ENCODE measurements around the gene PRRT3. TPM values are rescaled to one million over a fixed set of nuclear protein-coding genes. Genes with fewer than 3 reads are reported as not detected.

PRRT3 gene
- total RNA-seq, 3 donors from 2014 or later = 0.64 to 2.8 (median 2.0) TPM

- Histone ChIP-seq H3K9me3 (no peaks in the 10 kb centered on the region), H3K4me1 (peaks cover 0 to 20% of the 10 kb centered on the region in 2 donors), H3K27ac (no peak overlapping the region), H3K27me3 (no peaks in the 10 kb centered on the region), H3K4me3 (no peak overlapping the region), H3K36me3 (no peaks in the 10 kb centered on the region)
- no peak for DNase-seq (ENCODE audit: low spot score in 2 of 2)
- TF ChIP-seq CTCF (IDR thresholded peaks at IDR 0.05) (no peak), POLR2AphosphoS5 (IDR thresholded peaks at IDR 0.05) (no peak), POLR2A (IDR thresholded peaks at IDR 0.05) (no peak)
- intact Hi-C loops (cut with DNase I; ENCODE audit: low total_unique reads) = no loop called here
Observed at GRCh38 chr3:9938966-9939365, 13.2 kb downstream of the PRRT3 start.

- Histone ChIP-seq H3K9me3 (no peaks in the 10 kb centered on the region), H3K27ac (no peak overlapping the region), H3K27me3 (no peaks in the 10 kb centered on the region), H3K36me3 (no peaks in the 10 kb centered on the region), H3K4me3 (no peak overlapping the region), H3K4me1 (peaks cover 0 to 20% of the 10 kb centered on the region in 2 donors)
- intact Hi-C loops (cut with DNase I; ENCODE audit: low total_unique reads) = no loop called here
- no peak for TF ChIP-seq CTCF (IDR thresholded peaks at IDR 0.05)
- no peak for TF ChIP-seq POLR2A (IDR thresholded peaks at IDR 0.05)
- TF ChIP-seq POLR2AphosphoS5 (IDR thresholded peaks at IDR 0.05) = no peak
- no peak for DNase-seq (ENCODE audit: low spot score in 2 of 2)
Observed at GRCh38 chr3:9937486-9938238, 14.5 kb downstream of the PRRT3 start.

DNA sequence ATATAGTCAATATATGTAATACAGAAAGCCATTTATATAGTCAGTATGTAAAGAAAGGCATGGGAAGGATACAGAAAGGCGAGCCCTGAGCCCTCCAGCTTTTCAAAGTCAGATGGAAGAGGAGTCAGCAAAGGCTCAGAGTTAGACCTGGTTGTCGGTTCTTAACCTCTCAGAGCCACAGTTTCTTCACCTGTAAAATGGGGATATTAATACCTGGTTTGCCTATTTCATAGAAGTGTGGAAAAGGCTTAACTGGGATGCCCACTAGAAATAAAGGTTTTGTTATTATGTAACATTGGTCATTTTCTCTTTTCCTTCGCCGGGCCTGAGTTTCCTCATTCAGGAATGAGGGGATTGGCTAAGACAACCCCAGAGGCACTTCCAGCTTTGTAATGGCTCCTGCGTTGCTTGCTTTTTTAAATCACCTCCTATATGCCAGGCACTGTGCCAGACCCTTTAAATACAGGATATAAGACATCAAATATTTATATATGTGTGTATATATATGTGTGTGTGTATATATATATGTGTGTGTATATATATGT lies 16.2 kb downstream of the PRRT3 start:
- no peaks in the 10 kb centered on the region for H3K27me3 ChIP-seq
- intact Hi-C loops (cut with DNase I; ENCODE audit: low total_unique reads) = no loop called here
- peaks cover 0 to 20% of the 10 kb centered on the region in 2 donors for H3K4me1 ChIP-seq
- TF ChIP-seq CTCF (IDR thresholded peaks at IDR 0.05) (no peak), POLR2A (IDR thresholded peaks at IDR 0.05) (no peak), POLR2AphosphoS5 (IDR thresholded peaks at IDR 0.05) (no peak)
- no peak overlapping the region for H3K27ac ChIP-seq
- no peaks in the 10 kb centered on the region for H3K9me3 ChIP-seq
- H3K4me3 ChIP-seq = no peak overlapping the region
- H3K36me3 ChIP-seq = no peaks in the 10 kb centered on the region
- no peak for DNase-seq (ENCODE audit: low spot score in 2 of 2)

GRCh38 chr3:9934993-9935392 lies 17.2 kb downstream of the PRRT3 start:
- H3K36me3 ChIP-seq = no peaks in the 10 kb centered on the region
- TF ChIP-seq POLR2A (IDR thresholded peaks at IDR 0.05) = no peak
- TF ChIP-seq POLR2AphosphoS5 (IDR thresholded peaks at IDR 0.05) = no peak
- no peak for TF ChIP-seq CTCF (IDR thresholded peaks at IDR 0.05)
- intact Hi-C loops (cut with DNase I; ENCODE audit: low total_unique reads) = loop anchor here (5.0 kb wide), 1 partner anchor 983 kb away; no protein-coding TSS in a partner anchor
- no peaks in the 10 kb centered on the region for H3K27me3 ChIP-seq
- H3K4me1 ChIP-seq = peaks cover 0 to 20% of the 10 kb centered on the region in 2 donors
- H3K4me3 ChIP-seq = peak overlapping the region in 2 of 3 donors; percentile 77 to 82
- H3K9me3 ChIP-seq = no peaks in the 10 kb centered on the region
- no peak for DNase-seq (ENCODE audit: low spot score in 2 of 2)
- H3K27ac ChIP-seq = peak overlapping the region; percentile 97 to 99

GRCh38 chr3:9934235-9934621 lies 18.0 kb downstream of the PRRT3 start:
- Histone ChIP-seq H3K4me1 (peaks cover 0 to 20% of the 10 kb centered on the region in 2 donors), H3K27me3 (no peaks in the 10 kb centered on the region), H3K4me3 (peak overlapping the region; percentile 64 to 82 (median 77)), H3K27ac (peak overlapping the region; percentile 97 to 99), H3K36me3 (no peaks in the 10 kb centered on the region), H3K9me3 (no peaks in the 10 kb centered on the region)
- intact Hi-C loops (cut with DNase I; ENCODE audit: low total_unique reads) = loop anchor here (5.0 kb wide), 1 partner anchor 982 kb away; no protein-coding TSS in a partner anchor
- TF ChIP-seq POLR2A (IDR thresholded peaks at IDR 0.05) = no peak
- peak in 1 of 3 donors; percentile 43 for TF ChIP-seq CTCF (IDR thresholded peaks at IDR 0.05)
- no peak for DNase-seq (ENCODE audit: low spot score in 2 of 2)

All from breast epithelium (tissue), 4 donors.